ENCODE measurements around the gene IMP4.

Gene IMP4

GRCh38 chr2:130335226-130335625 is 7.5 kb upstream of the IMP4 start:
- TF ChIP-seq CTCF (IDR thresholded peaks at IDR 0.05; ENCODE audit: control extremely low read depth, extremely low read depth, low read depth, missing control alignments) = no peak
- no peak for DNase-seq (ENCODE audit: extremely low spot score)
- CTCF ChIA-PET = no interaction called here
- POLR2A ChIA-PET = no interaction called here

GRCh38 chr2:130336150-130336876 is 6.4 kb upstream of the IMP4 start:
- TF ChIP-seq CTCF (IDR thresholded peaks at IDR 0.05; ENCODE audit: control extremely low read depth, extremely low read depth, low read depth, missing control alignments) = no peak
- ChIA-PET POLR2A (no interaction called here), CTCF (interaction anchor here (0.9 kb wide), 1 partner anchor 37 kb away, joined by 5 read pairs; no protein-coding TSS in a partner anchor)
- no peak for DNase-seq (ENCODE audit: extremely low spot score)

- ChIA-PET CTCF (interaction anchor here (2.1 kb wide), 1 partner anchor 36 kb away, joined by 6 read pairs; no protein-coding TSS in a partner anchor), POLR2A (no interaction called here)
Measured at GRCh38 chr2:130336877-130337734, 5.6 kb upstream of the IMP4 start.

GRCh38 chr2:130337735-130338325 is 4.9 kb upstream of the IMP4 start:
- ChIA-PET POLR2A (no interaction called here), CTCF (interaction anchor here (0.8 to 2.1 kb wide), 4 partner anchors 30 to 157 kb away, joined by 3 to 6 read pairs (median 4); partner anchors contain the start of gene SMPD4)
- no peak for DNase-seq (ENCODE audit: extremely low spot score)
- TF ChIP-seq CTCF (IDR thresholded peaks at IDR 0.05; ENCODE audit: control extremely low read depth, extremely low read depth, low read depth, missing control alignments) = no peak

More at GRCh38 chr2:130336877-130337734, 5.6 kb upstream of the IMP4 start:
- DNase-seq (ENCODE audit: extremely low spot score) = peak; percentile 86
- TF ChIP-seq CTCF (IDR thresholded peaks at IDR 0.05; ENCODE audit: control extremely low read depth, extremely low read depth, low read depth, missing control alignments) = no peak

- POLR2A ChIA-PET = no interaction called here
- CTCF ChIA-PET = interaction anchor here (1.3 to 2.1 kb wide), 3 partner anchors 29 to 158 kb away, joined by 3 to 6 read pairs (median 4); partner anchors contain the start of gene SMPD4
Measured at GRCh38 chr2:130338793-130339345, 3.8 kb upstream of the IMP4 start.

More at GRCh38 chr2:130338793-130339345, 3.8 kb upstream of the IMP4 start:
- TF ChIP-seq CTCF (IDR thresholded peaks at IDR 0.05; ENCODE audit: control extremely low read depth, extremely low read depth, low read depth, missing control alignments) = no peak
- DNase-seq (ENCODE audit: extremely low spot score) = no peak

All from GM10248 (cell line).